IPS-NIHi7 (cell line): ENCODE results near the gene MAP2K7.
A peak's percentile ranks its signal among the peaks of the same experiment; 100 is the strongest.
"Not testable (repeated sequence)": the region's sequence is repeated elsewhere in the genome, so short reads cannot be mapped to it uniquely, and the experiment has no call there.

ENCODE experiments used
- DNase-seq: peaks from one replicate; pipeline ENCODE4 v3.0.0; 2012; ENCODE audit warnings: mixed read lengths; ENCODE audit errors: extremely low spot score

The MAP2K7 gene

DNA sequence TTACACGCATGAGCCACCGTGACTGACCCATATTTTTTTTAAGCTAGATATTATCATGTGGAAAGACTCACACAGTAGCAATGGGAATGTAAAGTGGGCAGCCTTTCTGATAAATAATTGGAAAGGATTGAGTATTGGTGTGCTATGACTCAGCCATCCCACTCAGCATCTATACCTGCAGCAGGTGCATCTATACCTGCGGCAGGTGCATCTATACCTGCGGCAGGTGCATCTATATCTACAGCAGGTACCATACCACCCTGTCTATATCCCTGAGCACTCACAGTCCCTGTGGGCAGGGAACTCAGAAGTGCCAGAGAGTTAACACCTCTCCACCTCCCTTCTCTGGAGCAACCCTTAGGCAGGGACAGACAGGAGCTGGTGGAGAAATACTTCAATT lies 20.6 kb upstream of the MAP2K7 start:
- no peak for DNase-seq

- DNase-seq: no peak
Measured at GRCh38 chr19:7883796-7884570, 19.7 kb upstream of the MAP2K7 start.

DNA sequence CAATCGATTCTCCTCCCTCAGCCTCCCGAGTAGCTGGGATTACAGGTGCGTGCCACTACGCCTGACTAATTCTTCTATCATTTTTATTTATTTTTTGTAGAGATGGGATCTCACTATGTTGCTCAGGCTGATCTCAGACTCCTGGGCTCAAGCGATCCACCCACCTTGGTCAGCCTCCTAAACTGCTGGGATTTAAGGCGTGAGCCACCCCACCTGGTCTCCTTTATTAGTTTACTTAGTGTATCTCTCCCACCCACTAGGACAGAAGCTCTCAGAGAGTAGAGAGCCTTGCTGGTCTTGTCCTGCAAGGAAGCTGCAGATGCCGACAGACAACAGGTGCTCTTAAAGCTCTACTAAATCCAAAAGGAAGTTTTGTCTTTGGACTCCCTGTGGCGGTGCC lies 17.9 kb upstream of the MAP2K7 start:
- no peak for DNase-seq

DNA sequence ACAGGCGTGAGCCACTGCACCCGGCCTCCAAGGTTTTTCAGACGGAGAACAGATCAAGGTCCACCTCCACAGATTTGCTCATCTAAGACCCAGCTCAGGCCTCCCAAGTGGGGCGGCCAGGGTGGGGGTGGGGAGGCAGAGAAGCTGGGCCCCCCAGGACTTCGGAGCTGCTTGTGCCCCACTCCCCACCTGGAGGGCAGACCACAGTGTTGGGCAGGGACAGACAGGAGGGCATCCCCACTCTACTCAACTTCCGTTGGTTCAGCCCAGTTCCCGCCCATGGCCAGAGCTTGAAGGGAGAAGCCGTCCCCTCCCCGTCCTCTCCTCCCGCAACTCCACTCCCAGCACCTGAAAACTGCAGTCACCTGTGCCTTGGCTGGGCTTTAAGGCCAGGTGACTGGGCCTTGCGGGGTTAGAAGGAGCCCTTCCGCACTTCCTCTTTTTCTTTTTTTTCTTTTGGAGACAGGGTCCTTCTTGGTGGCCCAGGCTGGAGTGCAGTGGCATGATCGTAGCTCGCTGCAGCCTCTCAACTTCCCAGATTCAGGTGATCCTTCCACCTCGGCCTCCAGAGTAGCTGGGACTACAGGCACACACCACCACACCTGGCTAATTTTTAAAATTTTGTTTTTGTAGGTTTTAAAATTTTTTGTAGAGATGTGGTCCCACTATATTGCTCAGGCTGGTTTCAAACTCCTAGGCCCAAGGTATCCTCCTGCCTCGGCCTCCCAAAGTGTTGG lies 16.1 kb upstream of the MAP2K7 start:
- no peak for DNase-seq

GRCh38 chr19:7888145-7888825 lies 15.4 kb upstream of the MAP2K7 start, which contains the start of gene LRRC8E:
LRRC8E (plus strand) TSS chr19:7888510; CDS start chr19:7895604, 7,094 bp downstream.
- peak; percentile 89 for DNase-seq

DNA sequence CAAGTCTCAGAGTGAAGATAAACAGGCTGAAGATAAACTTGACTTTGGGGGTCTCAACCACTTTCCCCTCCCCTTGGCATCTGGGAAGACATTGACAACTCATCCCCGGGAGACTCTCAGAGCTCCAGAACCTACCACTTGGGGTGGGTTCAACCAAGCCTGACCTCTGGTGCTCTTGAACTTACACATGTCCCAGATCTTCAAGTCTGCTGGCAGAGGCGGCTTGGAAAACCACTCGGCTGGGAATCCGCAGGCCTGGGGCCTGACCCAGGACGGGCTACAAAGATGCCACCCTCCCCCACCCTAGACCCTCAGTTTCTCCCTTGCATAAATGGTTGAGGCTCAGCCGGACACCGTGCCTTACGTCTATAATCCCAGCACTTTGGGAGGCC lies 14.9 kb upstream of the MAP2K7 start:
- DNase-seq: no peak

DNA sequence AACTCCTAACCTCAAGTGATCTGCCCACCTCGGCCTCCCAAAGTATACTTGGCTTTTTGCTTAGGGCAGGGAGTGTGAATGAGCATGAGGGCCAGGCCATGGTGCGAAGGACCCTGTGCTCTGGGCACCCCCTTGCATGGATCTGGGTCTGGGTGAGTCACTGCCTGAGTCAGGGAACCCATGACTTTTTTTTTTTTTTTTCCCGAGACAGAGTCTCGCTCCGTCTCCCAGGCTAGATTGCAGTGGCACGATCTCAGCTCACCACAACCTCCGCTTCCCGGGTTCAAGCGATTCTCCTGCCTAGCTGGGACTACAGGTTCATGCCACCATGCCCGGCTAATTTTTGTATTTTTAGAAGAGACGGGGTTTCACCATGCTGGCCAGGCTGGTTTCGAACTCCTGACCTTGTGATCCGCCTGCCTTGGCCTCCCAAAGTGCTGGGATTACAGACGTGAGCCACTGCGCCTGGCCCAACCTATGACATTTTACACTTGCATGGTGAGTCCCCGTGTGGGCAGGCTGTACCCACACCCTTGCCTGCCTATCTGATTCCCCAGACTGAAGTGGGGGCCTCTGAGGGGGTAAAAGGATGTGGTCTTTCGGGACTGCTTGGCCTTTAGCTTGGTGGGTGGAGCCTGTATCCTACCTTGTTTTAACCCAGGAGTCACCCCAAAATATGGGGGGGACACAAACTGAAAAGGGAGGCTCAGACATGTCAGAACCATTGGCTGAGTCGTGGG lies 10.1 kb upstream of the MAP2K7 start:
- DNase-seq: not testable (repeated sequence)

GRCh38 chr19:7894612-7895309 lies 8.9 kb upstream of the MAP2K7 start:
- DNase-seq: no peak

DNA sequence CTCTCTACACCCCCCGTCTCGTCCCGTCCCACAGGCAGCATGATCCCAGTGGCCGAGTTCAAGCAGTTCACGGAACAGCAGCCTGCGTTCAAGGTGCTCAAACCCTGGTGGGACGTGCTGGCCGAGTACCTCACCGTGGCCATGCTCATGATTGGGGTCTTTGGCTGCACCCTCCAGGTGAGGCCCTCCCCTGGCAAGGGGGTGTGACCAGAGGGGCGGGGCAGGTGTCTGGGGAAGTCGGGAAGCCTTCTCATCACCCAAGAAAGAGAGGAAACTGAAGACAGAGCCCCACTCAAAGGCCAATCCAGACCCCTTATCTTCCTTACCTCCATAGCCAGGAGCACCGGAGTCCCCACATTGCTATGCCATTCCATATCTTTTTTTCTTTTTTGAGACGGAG lies 8.1 kb upstream of the MAP2K7 start:
- DNase-seq: no peak

DNA sequence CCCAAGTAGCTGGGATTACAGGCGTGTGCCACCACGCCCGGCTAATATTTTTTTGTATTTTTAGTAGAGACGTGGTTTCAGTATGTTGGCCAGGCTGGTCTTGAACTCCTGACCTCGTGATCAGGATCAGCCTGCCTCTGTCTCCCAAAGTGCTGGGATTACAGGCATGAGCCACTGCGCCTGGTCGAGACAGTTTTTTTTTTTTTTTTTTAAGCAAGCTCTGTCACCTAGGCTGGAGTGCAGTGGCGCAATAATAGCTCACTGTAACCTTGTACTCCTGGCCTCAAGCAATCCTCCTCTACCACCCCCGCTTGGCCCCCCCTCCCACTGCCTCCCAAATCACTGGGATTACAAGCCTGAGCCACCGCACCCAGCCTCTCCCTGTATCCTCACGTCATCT lies 6.4 kb upstream of the MAP2K7 start:
- no peak for DNase-seq

- no peak for DNase-seq
Measured at GRCh38 chr19:7898967-7899366, 4.7 kb upstream of the MAP2K7 start.

DNA sequence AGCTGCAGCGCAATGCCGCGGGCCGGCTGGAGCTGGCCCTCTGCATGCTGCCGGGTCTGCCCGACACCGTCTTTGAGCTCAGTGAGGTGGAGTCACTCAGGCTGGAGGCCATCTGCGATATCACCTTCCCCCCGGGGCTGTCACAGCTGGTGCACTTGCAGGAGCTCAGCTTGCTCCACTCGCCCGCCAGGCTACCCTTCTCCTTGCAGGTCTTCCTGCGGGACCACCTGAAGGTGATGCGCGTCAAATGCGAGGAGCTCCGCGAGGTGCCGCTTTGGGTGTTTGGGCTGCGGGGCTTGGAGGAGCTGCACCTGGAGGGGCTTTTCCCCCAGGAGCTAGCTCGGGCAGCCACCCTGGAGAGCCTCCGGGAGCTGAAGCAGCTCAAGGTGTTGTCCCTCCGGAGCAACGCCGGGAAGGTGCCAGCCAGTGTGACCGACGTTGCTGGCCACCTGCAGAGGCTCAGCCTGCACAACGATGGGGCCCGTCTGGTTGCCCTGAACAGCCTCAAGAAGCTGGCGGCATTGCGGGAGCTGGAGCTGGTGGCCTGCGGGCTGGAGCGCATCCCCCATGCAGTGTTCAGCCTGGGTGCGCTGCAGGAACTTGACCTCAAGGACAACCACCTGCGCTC lies 3.8 kb upstream of the MAP2K7 start:
- DNase-seq: no peak

GRCh38 chr19:7900401-7900870 lies 3.2 kb upstream of the MAP2K7 start:
- no peak for DNase-seq

DNA sequence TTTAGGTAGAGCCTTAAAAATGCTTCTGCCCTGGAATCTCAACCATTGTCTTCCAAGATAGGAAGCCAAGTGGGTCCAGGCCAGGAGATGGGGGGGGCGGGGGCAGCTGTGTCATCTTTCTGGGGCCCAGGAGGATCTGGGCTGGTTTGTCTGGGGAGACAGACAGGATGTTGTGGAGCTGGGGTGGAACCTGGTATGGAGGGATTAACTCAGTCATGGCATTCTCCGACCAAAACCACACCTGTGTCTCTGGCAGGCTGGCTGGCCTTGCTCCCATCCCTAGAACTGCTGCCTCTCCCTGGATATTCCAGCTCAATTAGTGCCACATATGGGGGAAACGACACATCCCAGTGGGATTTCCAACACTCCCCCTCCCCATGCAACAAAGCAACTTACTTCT lies 2.7 kb upstream of the MAP2K7 start:
- no peak for DNase-seq

- DNase-seq: no peak
Measured at GRCh38 chr19:7901337-7901736, 2.3 kb upstream of the MAP2K7 start.

- no peak for DNase-seq
Measured at GRCh38 chr19:7902796-7903243, 857 bp upstream of the MAP2K7 start.

DNA sequence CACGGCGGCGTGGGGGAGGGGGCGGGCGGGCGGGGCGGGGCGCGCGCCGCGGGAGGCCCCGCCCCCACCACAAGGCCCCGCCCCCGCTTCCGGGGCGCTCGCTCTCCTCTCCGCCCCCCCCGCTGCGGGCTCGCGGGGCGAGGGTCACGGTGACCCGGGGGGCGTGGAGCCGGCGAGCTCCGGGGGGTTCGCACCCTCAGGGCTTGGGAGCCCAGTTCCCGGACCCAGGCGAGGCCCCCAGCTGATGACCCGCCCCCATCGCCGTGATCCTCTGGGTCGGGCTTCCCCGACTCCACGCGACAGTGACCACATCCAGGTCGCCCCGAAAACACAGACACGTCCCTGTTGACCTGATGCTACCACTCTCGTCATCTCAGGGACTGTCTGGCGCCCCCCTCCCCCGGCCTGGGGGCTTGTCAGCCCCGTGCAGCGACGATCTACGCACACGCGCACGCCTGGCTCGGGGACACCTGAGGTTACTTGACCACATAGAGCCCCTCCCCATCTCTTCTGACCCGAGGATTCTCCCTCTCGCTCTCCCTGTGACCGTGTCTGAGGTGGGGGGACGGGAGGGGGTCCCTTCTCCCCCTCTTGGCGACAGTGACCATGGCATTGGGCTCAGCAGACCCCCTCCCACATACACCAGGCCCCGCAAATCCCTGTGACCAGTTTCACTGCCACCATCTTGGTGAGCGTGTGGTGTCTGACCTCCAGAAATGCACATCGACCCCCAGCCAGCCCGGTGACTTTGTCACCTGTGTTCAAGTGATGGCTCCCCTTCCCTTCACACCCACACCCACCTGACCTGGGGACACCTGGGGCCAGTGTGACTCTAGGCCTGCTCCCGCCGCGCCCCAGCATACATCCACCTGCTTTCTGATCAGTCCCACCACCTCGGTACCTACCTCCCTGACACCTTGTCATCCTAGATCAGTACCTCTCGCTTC lies 670 bp downstream of the MAP2K7 start:
- DNase-seq: no peak

DNA sequence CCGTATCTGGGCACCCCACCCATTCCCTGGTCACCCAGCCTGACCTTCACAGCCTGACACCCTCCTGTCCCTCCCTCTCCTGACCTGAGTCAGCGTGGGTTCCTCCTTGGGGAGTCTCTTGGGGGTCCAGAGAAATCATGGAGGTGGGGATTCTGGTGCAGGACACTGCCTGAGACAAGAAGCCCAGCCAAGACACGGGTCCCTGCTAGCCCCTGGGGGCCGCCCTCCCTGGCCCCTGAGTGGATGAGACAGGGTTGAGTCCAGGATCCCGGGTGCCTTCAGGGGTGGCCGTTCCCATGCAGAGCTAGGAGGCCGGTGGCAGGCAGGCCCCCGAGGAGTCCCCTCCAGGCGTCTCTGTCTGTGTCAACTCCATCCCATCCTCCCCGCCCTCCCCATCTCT lies 1.6 kb downstream of the MAP2K7 start:
- DNase-seq: no peak

DNA sequence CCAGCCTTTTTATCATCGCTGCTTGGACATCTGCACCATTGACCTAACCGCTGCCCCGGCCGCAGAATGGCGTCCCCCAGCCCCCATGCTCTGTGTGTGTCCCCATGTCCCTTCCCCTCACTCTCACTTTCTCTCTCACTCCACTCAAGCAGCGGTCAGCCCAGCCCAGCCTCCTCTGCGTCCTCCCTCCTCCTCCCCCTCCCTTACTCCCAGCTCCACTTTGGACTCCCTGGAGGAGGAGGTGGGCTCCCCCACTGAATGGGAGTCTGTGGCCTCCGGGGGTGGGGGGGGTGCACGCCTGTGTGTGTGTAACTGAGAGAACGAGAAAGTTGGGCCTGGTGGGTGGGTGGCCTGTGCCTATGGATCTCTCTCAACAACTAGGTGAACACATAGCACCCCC lies 2.2 kb downstream of the MAP2K7 start:
- DNase-seq: no peak

GRCh38 chr19:7907122-7907521 lies 3.4 kb downstream of the MAP2K7 start:
- no peak for DNase-seq
